Measurements from ENCODE around the gene U2AF1L4.

DNA sequence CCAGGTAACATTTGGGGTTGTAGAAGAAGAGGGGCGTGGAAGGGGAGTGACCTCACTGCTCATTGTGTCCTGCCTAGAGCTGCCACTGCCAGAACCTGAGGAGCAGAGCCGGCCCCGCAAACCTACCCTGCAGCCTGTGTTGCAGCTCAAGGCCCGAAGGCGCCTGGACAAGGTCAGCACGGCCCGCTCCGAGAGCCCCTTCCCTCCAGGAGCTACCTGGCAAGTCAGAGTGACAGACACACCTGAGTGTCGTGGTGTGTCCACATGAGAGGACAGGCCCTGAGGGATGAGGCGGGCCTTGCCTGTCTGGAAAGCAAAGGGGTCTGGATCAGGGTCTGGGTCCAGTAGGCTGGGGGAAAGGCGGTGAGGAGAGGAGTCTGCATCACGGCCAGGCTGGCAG is 20.7 kb downstream of the U2AF1L4 start:
- TF ChIP-seq CTCF (IDR thresholded peaks at IDR 0.05; ENCODE audit: low read depth, low read length, poor library complexity, severe bottlenecking): no peak
- no peak for TF ChIP-seq EZH2phosphoT487 (IDR thresholded peaks at IDR 0.05; ENCODE audit: borderline replicate concordance, low read length)
